Measurements from ENCODE around the gene OR5T3. TPM values are rescaled to one million over a fixed set of nuclear protein-coding genes. Genes with fewer than 3 reads are reported as not detected.

Gene OR5T3
- total and polyA plus RNA-seq, 4 donors = not detected

Other genes with a start within 250 kb of the OR5T3 start
- gene OR5AS1, start 224.6 kb upstream of the OR5T3 start, total RNA-seq = not detected
- under 1 TPM in 1 of 2 donors, not detected in 1; under 0.01 TPM for gene OR5AS1, start 224.6 kb upstream of the OR5T3 start, polyA plus RNA-seq
- gene OR8I2, start 158.9 kb upstream of the OR5T3 start, total RNA-seq = not detected
- not detected for gene OR8I2, start 158.9 kb upstream of the OR5T3 start, polyA plus RNA-seq
- not detected for gene OR8H2, start 148.6 kb upstream of the OR5T3 start, total RNA-seq
- gene OR8H2, start 148.6 kb upstream of the OR5T3 start, polyA plus RNA-seq = not detected
- gene OR8H3, start 129.9 kb upstream of the OR5T3 start, total RNA-seq = not detected
- gene OR8H3, start 129.9 kb upstream of the OR5T3 start, polyA plus RNA-seq = not detected
- gene OR8J3, start 112.1 kb upstream of the OR5T3 start, total RNA-seq = not detected
- not detected for gene OR8J3, start 112.1 kb upstream of the OR5T3 start, polyA plus RNA-seq
- not detected for gene OR8K5, start 91.9 kb upstream of the OR5T3 start, total RNA-seq
- not detected for gene OR8K5, start 91.9 kb upstream of the OR5T3 start, polyA plus RNA-seq
- not detected for gene OR5J2, start 75.6 kb upstream of the OR5T3 start, total RNA-seq
- gene OR5J2, start 75.6 kb upstream of the OR5T3 start, polyA plus RNA-seq = not detected
- not detected for gene OR5T2, start 18.0 kb upstream of the OR5T3 start, total RNA-seq
- not detected for gene OR5T2, start 18.0 kb upstream of the OR5T3 start, polyA plus RNA-seq
- not detected for gene OR5T1, start 21.9 kb downstream of the OR5T3 start, total RNA-seq
- gene OR5T1, start 21.9 kb downstream of the OR5T3 start, polyA plus RNA-seq = not detected
- gene OR8H1, start 40.0 kb downstream of the OR5T3 start, total RNA-seq = not detected
- under 1 TPM in 1 of 2 donors, not detected in 1; 0.50 TPM for gene OR8H1, start 40.0 kb downstream of the OR5T3 start, polyA plus RNA-seq
- gene OR8K3, start 62.9 kb downstream of the OR5T3 start, total RNA-seq = not detected
- gene OR8K3, start 62.9 kb downstream of the OR5T3 start, polyA plus RNA-seq = not detected
- gene OR8K1, start 93.8 kb downstream of the OR5T3 start, total RNA-seq = not detected
- gene OR8K1, start 93.8 kb downstream of the OR5T3 start, polyA plus RNA-seq = not detected
- not detected for gene OR8J1, start 102.0 kb downstream of the OR5T3 start, total RNA-seq
- gene OR8J1, start 102.0 kb downstream of the OR5T3 start, polyA plus RNA-seq = not detected
- gene OR8U1, start 123.4 kb downstream of the OR5T3 start, total RNA-seq = not detected
- not detected for gene OR8U1, start 123.4 kb downstream of the OR5T3 start, polyA plus RNA-seq
- not detected for gene OR5AL1, start 160.4 kb downstream of the OR5T3 start, total RNA-seq
- not detected for gene OR5AL1, start 160.4 kb downstream of the OR5T3 start, polyA plus RNA-seq
- not detected for gene OR5M3, start 221.1 kb downstream of the OR5T3 start, total RNA-seq
- not detected for gene OR5M3, start 221.1 kb downstream of the OR5T3 start, polyA plus RNA-seq
- not detected for gene OR5M8, start 239.1 kb downstream of the OR5T3 start, total RNA-seq
- gene OR5M8, start 239.1 kb downstream of the OR5T3 start, polyA plus RNA-seq = not detected